Calu3 (cell line): ENCODE data around the gene ERO1A. TPM values are rescaled to one million over a fixed set of nuclear protein-coding genes. Genes with fewer than 3 reads are reported as not detected.

Experiments used
- BruUV-seq: library from RNA; stranded (reverse); fragments of 400-500 nt; replicated peaks from 2 replicates; lab custom pipeline; 2021; lab: Mats Ljungman, UMichigan
- CTCF ChIA-PET: fragments of 300-600 bp; sonication (Branson Sonifier 250); formaldehyde crosslinking; loops from one replicate; lab custom pipeline; 2022; ENCODE audit warnings: antibody characterized with exemption; lab: Charles Lee
- DNase-seq: peaks from one replicate; pipeline ENCODE4 v3.0.0; 2022
- H3K27ac Mint-ChIP-seq: one replicate; pipeline ENCODE4 v1.8.0; 2022; ENCODE audit warnings: mixed read lengths; ENCODE audit not compliant: unreplicated experiment
- H3K27me3 Mint-ChIP-seq: one replicate; pipeline ENCODE4 v1.8.0; 2022; ENCODE audit warnings: mixed read lengths; ENCODE audit not compliant: unreplicated experiment
- H3K36me3 Mint-ChIP-seq: one replicate; pipeline ENCODE4 v1.8.0; 2022; ENCODE audit warnings: mild to moderate bottlenecking, moderate library complexity, mixed read lengths; ENCODE audit not compliant: insufficient read depth, unreplicated experiment
- H3K4me1 Mint-ChIP-seq: one replicate; pipeline ENCODE4 v1.8.0; 2022; ENCODE audit warnings: mild to moderate bottlenecking, low read depth, mixed read lengths; ENCODE audit not compliant: unreplicated experiment
- H3K4me3 Mint-ChIP-seq: one replicate; pipeline ENCODE4 v1.8.0; 2022; ENCODE audit warnings: mild to moderate bottlenecking, low read depth, moderate library complexity, mixed read lengths; ENCODE audit not compliant: unreplicated experiment
- H3K9me3 Mint-ChIP-seq: one replicate; pipeline ENCODE4 v1.8.0; 2022; ENCODE audit warnings: low read depth, mixed read lengths; ENCODE audit not compliant: unreplicated experiment
- CTCF ChIP-seq: fragments of 200-600 bp; IDR thresholded peaks from one replicate; pipeline ENCODE4 v1.8.0; 2022; ENCODE audit warnings: antibody characterized with exemption; ENCODE audit not compliant: unreplicated experiment
- intact Hi-C: fragments of 100-400 bp; cut with micrococcal nuclease; formaldehyde crosslinking; loops from one replicate; pipeline ENCODE4 v1.10.0; 2022; ENCODE audit not compliant: unreplicated experiment
- total RNA-seq: library from RNA; stranded (reverse); gene quantifications from 2 replicates; pipeline ENCODE4 v1.2.3, GENCODE V29; 2022

The ERO1A gene
- total RNA-seq, 1 experiment from 2014 or later = 129 TPM

DNA sequence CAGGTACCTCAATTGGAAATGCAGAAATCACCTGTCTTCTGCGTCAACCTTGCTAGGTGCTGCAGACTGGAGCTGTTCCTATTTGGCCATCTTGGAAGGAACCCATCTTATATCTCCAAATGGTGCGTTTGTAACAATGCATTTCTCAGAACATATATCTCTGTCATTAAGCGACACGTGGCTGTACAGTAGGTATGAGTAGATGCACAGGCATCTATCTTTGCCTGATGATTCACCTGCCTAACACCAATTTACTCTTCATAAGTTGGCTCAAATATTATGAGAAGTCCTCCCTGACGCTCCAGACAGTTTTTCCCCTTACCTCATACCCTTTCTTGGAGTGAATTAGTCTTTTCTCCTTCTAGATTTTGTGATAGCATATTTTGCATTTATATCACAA lies 98.5 kb downstream of the ERO1A start:
- TF ChIP-seq CTCF = no peak
- no TSS peak for BruUV-seq
- DNase-seq = no peak
- intact Hi-C loops = no loop called here
- no peaks in the 10 kb centered on the region for H3K36me3 Mint-ChIP-seq
- no peaks in the 10 kb centered on the region for H3K4me1 Mint-ChIP-seq
- H3K27me3 Mint-ChIP-seq = peaks cover 21% of the 10 kb centered on the region
- CTCF ChIA-PET = no interaction called here
- H3K27ac Mint-ChIP-seq = no peak overlapping the region
- peaks cover 5% of the 10 kb centered on the region for H3K9me3 Mint-ChIP-seq
- H3K4me3 Mint-ChIP-seq = no peak overlapping the region

DNA sequence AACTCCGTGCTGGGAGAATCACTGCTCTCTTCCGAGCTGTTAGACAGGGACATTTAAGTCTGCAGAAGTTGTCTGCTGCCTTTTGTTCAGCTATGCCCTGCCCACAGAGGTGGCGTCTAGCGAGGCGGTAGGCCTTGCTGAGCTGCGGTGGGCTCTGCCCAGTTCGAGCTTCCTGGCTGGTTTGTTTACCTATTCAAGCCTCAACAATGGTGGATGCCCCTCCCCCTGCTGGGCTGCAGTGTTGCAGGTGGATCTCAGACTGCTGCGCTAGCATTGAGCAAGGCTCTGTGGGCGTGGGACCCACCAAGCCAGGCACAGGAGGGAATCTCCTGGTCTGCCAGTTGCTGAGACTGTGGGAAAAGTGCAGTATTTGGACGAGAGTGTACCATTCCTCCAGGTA lies 99.0 kb downstream of the ERO1A start:
- H3K9me3 Mint-ChIP-seq = peaks cover 5% of the 10 kb centered on the region
- CTCF ChIA-PET = no interaction called here
- H3K4me1 Mint-ChIP-seq = no peaks in the 10 kb centered on the region
- no peaks in the 10 kb centered on the region for H3K36me3 Mint-ChIP-seq
- intact Hi-C loops = no loop called here
- peaks cover 21% of the 10 kb centered on the region for H3K27me3 Mint-ChIP-seq
- DNase-seq = no peak
- H3K27ac Mint-ChIP-seq = no peak overlapping the region
- H3K4me3 Mint-ChIP-seq = no peak overlapping the region
- TF ChIP-seq CTCF = no peak
- BruUV-seq = no TSS peak

GRCh38 chr14:52590318-52590717 lies 105.0 kb downstream of the ERO1A start:
- no peaks in the 10 kb centered on the region for H3K4me1 Mint-ChIP-seq
- peaks cover 14% of the 10 kb centered on the region for H3K27me3 Mint-ChIP-seq
- H3K36me3 Mint-ChIP-seq = no peaks in the 10 kb centered on the region
- BruUV-seq = no TSS peak
- CTCF ChIA-PET = no interaction called here
- no peak overlapping the region for H3K4me3 Mint-ChIP-seq
- intact Hi-C loops = no loop called here
- no peak for TF ChIP-seq CTCF
- no peak overlapping the region for H3K27ac Mint-ChIP-seq
- no peak for DNase-seq
- H3K9me3 Mint-ChIP-seq = peaks cover 3% of the 10 kb centered on the region

Other genes with a start within 250 kb of the ERO1A start
- 3.5 and 4.0 TPM in 2 replicates for gene TXNDC16, start 143.1 kb downstream of the ERO1A start, total RNA-seq
- gene GPR137C, start 142.7 kb downstream of the ERO1A start, total RNA-seq = 2.0 and 2.3 TPM in 2 replicates
- 104 TPM in 2 replicates for gene PSMC6, start 11.6 kb upstream of the ERO1A start, total RNA-seq
- 13.1 and 13.6 TPM in 2 replicates for gene STYX, start 34.6 kb upstream of the ERO1A start, total RNA-seq
- gene GNPNAT1, start 96.0 kb upstream of the ERO1A start, total RNA-seq = 31.4 and 35.8 TPM in 2 replicates